Stimulated activated naive CD4-positive, alpha-beta T cell treated with Interleukin-2 at 50 U/mL for 16 hours (primary cell): ENCODE data around the gene USP51.
A peak's percentile ranks its signal among the peaks of the same experiment; 100 is the strongest.
"Not testable (repeated sequence)": the region's sequence is repeated elsewhere in the genome, so short reads cannot be mapped to it uniquely, and the experiment has no call there.

ENCODE experiments used
- DNase-seq: peaks from one replicate; lab custom pipeline; 2025; lab: John Stamatoyannopoulos, UW

USP51 gene

GRCh38 chrX:55489314-55490009 lies at the start of gene USP51:
TSS of gene USP51 (minus strand) at chrX:55489848. CDS start at chrX:55488939, 909 bp downstream.
- DNase-seq, result peak; percentile 8

- no peak for DNase-seq
Observed at GRCh38 chrX:55524487-55524886, 34.8 kb upstream of the USP51 start.

GRCh38 chrX:55523356-55523755 lies 33.7 kb upstream of the USP51 start:
- DNase-seq, result no peak

- no peak for DNase-seq
Observed at GRCh38 chrX:55522596-55523276, 33.1 kb upstream of the USP51 start.

GRCh38 chrX:55521687-55522086 lies 32.0 kb upstream of the USP51 start:
- no peak for DNase-seq

- DNase-seq, result not testable (repeated sequence)
Observed at GRCh38 chrX:55516794-55517481, 27.3 kb upstream of the USP51 start.

- DNase-seq, result not testable (repeated sequence)
Observed at GRCh38 chrX:55513045-55513737, 23.5 kb upstream of the USP51 start.

- DNase-seq, result not testable (repeated sequence)
Observed at GRCh38 chrX:55508410-55509152, 18.9 kb upstream of the USP51 start.

GRCh38 chrX:55507699-55508098 lies 18.1 kb upstream of the USP51 start:
- DNase-seq, result not testable (repeated sequence)

GRCh38 chrX:55507010-55507409 lies 17.4 kb upstream of the USP51 start:
- DNase-seq, result not testable (repeated sequence)

- no peak for DNase-seq
Observed at GRCh38 chrX:55490974-55491373, 1.3 kb upstream of the USP51 start.

- no peak for DNase-seq
Observed at GRCh38 chrX:55490121-55490520, 473 bp upstream of the USP51 start.

- peak; percentile 62 for DNase-seq
Observed at GRCh38 chrX:55488593-55489313, 895 bp downstream of the USP51 start.

- no peak for DNase-seq
Observed at GRCh38 chrX:55488006-55488592, 1.5 kb downstream of the USP51 start.

GRCh38 chrX:55487143-55487542 lies 2.5 kb downstream of the USP51 start:
- no peak for DNase-seq

GRCh38 chrX:55486736-55487135 lies 2.9 kb downstream of the USP51 start:
- DNase-seq, result no peak

- DNase-seq, result no peak
Observed at GRCh38 chrX:55484948-55485347, 4.7 kb downstream of the USP51 start.

GRCh38 chrX:55480390-55481062 lies 9.1 kb downstream of the USP51 start:
- DNase-seq, result no peak

GRCh38 chrX:55479956-55480355 lies 9.7 kb downstream of the USP51 start:
- DNase-seq, result not testable (repeated sequence)

- not testable (repeated sequence) for DNase-seq
Observed at GRCh38 chrX:55465791-55466190, 23.9 kb downstream of the USP51 start.
